GM19239 (cell line): Measurements from ENCODE around the gene VWA5B2.

Experiments used
- DNase-seq: peaks from one replicate; pipeline ENCODE4 v3.0.0; 2011; ENCODE audit warnings: low spot score; ENCODE audit not compliant: insufficient read length
- FAIRE-seq: peaks from 2 replicates; lab custom pipeline; 2011; peaks lifted over from hg19 to GRCh38; lab: Jason Lieb, UNC

VWA5B2 gene

GRCh38 chr3:184222521-184222920 is 6.9 kb upstream of the VWA5B2 start:
- FAIRE-seq (no peak), DNase-seq (no peak)

GRCh38 chr3:184223946-184224345 is 5.4 kb upstream of the VWA5B2 start:
- DNase-seq: no peak

GRCh38 chr3:184227481-184227935 is 1.9 kb upstream of the VWA5B2 start:
- DNase-seq (peak; percentile 82), FAIRE-seq (peak; percentile 64)

More at GRCh38 chr3:184223946-184224345, 5.4 kb upstream of the VWA5B2 start:
- FAIRE-seq: no peak

GRCh38 chr3:184228376-184229137 is 828 bp upstream of the VWA5B2 start:
- FAIRE-seq (no peak), DNase-seq (no peak)

- DNase-seq (peak; percentile 75), FAIRE-seq (no peak)
These were observed 757 bp downstream of the VWA5B2 start for GRCh38 chr3:184230081-184230602.

GRCh38 chr3:184230603-184231528 is 1.5 kb downstream of the VWA5B2 start:
- DNase-seq (no peak), FAIRE-seq (no peak)

- no peak for DNase-seq
- FAIRE-seq: no peak
These were observed 2.3 kb downstream of the VWA5B2 start for GRCh38 chr3:184231671-184232070.

GRCh38 chr3:184233127-184233843 is 3.9 kb downstream of the VWA5B2 start:
- DNase-seq (no peak), FAIRE-seq (no peak)

- no peak for DNase-seq
- FAIRE-seq: no peak
These were observed 4.8 kb downstream of the VWA5B2 start for GRCh38 chr3:184234224-184234623.

- no peak for FAIRE-seq
These were observed 5.4 kb downstream of the VWA5B2 start for GRCh38 chr3:184234671-184235380.

GRCh38 chr3:184235381-184236032 is 6.1 kb downstream of the VWA5B2 start:
- DNase-seq (no peak), FAIRE-seq (no peak)

More at GRCh38 chr3:184234671-184235380, 5.4 kb downstream of the VWA5B2 start:
- DNase-seq: no peak

GRCh38 chr3:184236033-184236410 is 6.6 kb downstream of the VWA5B2 start:
- FAIRE-seq (no peak), DNase-seq (no peak)

- no peak for DNase-seq
These were observed 7.3 kb downstream of the VWA5B2 start for GRCh38 chr3:184236636-184237035.

GRCh38 chr3:184237211-184237610 is 7.8 kb downstream of the VWA5B2 start:
- DNase-seq (no peak), FAIRE-seq (no peak)

More at GRCh38 chr3:184236636-184237035, 7.3 kb downstream of the VWA5B2 start:
- FAIRE-seq: no peak

GRCh38 chr3:184237807-184238206 is 8.4 kb downstream of the VWA5B2 start:
- DNase-seq (no peak), FAIRE-seq (no peak)

GRCh38 chr3:184238246-184238818 is 8.9 kb downstream of the VWA5B2 start:
- FAIRE-seq (no peak), DNase-seq (no peak)

GRCh38 chr3:184239221-184239620 is 9.8 kb downstream of the VWA5B2 start:
- DNase-seq (no peak), FAIRE-seq (no peak)

GRCh38 chr3:184239708-184240107 is 10.3 kb downstream of the VWA5B2 start:
- FAIRE-seq: no peak

More at GRCh38 chr3:184239708-184240107, 10.3 kb downstream of the VWA5B2 start:
- DNase-seq: no peak
